HUES64 (cell line): ENCODE results near the gene UNC13C.

Experiments
- H3K27ac ChIP-seq: 2 replicates; pipeline ENCODE4 v1.7.0; 2013; ENCODE audit warnings: low read depth, low read length, inconsistent platforms
- H3K27me3 ChIP-seq: 2 replicates; pipeline ENCODE4 v1.6.1; 2013; ENCODE audit warnings: mild to moderate bottlenecking, low read length; ENCODE audit not compliant: insufficient read depth
- H3K36me3 ChIP-seq: 2 replicates; pipeline ENCODE4 v1.6.1; 2013; ENCODE audit warnings: mild to moderate bottlenecking, low read length; ENCODE audit not compliant: insufficient read depth
- H3K4me1 ChIP-seq: 2 replicates; pipeline ENCODE4 v1.6.1; 2013; ENCODE audit warnings: mild to moderate bottlenecking, low read length, moderate library complexity; ENCODE audit not compliant: insufficient read depth
- H3K4me3 ChIP-seq: 2 replicates; pipeline ENCODE4 v1.5.1; 2013; ENCODE audit warnings: mild to moderate bottlenecking, low read length, moderate library complexity
- H3K9ac ChIP-seq: 2 replicates; pipeline ENCODE4 v1.6.1; 2013; ENCODE audit warnings: mild to moderate bottlenecking, low read depth, low read length
- H3K9me3 ChIP-seq: 2 replicates; pipeline ENCODE4 v1.6.1; 2013; ENCODE audit warnings: low read depth, low read length; ENCODE audit not compliant: insufficient read depth
- WGBS: fragments of 150-250, 120-280 bp; methylation state at CpG from one replicate; pipeline ENCODE4 v1.1.7; 2013; ENCODE audit warnings: missing lambda C conversion rate; 5-methylcytosine and 5-hydroxymethylcytosine counted together

Gene UNC13C

DNA sequence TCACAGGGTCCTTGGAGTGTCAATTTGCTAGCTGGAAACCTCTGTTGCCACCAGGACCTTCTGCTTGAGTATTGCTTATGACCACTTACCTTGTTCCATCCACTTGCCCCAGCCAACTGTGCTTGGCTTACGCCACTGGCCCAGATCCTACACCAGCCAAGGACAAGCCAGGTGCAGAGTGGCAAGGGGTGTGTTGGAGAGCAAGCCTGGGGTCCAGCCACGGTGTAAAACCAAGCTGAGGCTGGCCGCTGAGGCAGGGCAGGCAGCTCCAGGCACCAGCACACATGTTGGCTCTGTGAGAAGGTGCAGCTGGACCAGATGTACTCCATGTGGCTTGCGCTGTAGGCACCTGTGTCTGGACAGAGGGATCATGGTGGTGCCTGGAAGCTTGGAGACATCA is 248.2 kb downstream of the UNC13C start:
- Histone ChIP-seq H3K9ac (no peak overlapping the region), H3K27me3 (no peaks in the 10 kb centered on the region), H3K27ac (no peak overlapping the region), H3K4me3 (no peak overlapping the region), H3K36me3 (no peaks in the 10 kb centered on the region), H3K4me1 (no peaks in the 10 kb centered on the region), H3K9me3 (peaks cover 5% of the 10 kb centered on the region)
- WGBS, result 87% methylated on average over 4 of the region's 4 CpGs

DNA sequence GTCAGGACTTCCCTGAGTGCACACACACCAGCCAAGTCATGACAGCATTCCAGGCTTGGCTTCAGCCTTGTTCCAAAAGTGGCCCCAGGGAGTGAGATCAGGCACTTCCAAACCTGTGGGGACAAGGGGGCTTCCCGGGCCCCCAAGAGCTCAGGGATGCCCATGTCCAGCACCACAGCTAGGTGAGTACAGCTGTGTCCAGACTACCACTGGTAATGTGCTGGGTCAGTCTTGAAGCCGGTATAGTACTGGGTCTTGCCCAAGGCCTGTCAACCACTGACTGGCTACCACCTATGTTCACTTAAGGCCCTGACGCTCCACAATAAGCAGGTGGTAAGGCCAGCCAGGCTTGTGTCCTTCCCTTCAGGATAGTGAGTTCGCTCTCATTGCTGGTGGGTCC is 249.3 kb downstream of the UNC13C start:
- Histone ChIP-seq H3K4me3 (no peak overlapping the region), H3K36me3 (no peaks in the 10 kb centered on the region), H3K27ac (no peak overlapping the region), H3K4me1 (no peaks in the 10 kb centered on the region), H3K9ac (no peak overlapping the region), H3K27me3 (no peaks in the 10 kb centered on the region), H3K9me3 (peaks cover 5% of the 10 kb centered on the region)
- 93% methylated on average over 4 of the region's 4 CpGs for WGBS

DNA sequence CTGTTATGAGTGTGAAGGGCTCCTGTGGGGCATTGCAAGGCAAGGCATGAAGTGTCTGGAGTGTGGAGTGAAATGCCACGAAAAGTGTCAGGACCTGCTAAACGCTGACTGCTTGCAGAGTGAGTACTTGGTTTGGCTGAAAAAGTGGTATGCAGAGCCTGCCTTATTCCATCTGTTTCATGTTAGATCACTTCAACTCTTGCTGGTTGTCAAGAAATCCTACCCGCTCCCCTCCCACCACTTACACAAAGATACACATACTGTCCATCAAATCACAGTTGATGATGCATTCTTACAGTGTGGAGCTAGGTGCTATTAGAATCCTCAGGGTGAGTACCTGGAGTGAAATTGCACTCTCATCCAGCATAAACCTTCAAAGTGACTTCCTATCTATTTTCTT is 272.1 kb downstream of the UNC13C start:
- H3K27ac ChIP-seq, result no peak overlapping the region
- no peaks in the 10 kb centered on the region for H3K4me1 ChIP-seq
- no peaks in the 10 kb centered on the region for H3K27me3 ChIP-seq
- H3K4me3 ChIP-seq, result no peak overlapping the region
- H3K9me3 ChIP-seq, result no peaks in the 10 kb centered on the region
- no peak overlapping the region for H3K9ac ChIP-seq
- WGBS, result 88% methylated on average over 3 of the region's 3 CpGs
- no peaks in the 10 kb centered on the region for H3K36me3 ChIP-seq

DNA sequence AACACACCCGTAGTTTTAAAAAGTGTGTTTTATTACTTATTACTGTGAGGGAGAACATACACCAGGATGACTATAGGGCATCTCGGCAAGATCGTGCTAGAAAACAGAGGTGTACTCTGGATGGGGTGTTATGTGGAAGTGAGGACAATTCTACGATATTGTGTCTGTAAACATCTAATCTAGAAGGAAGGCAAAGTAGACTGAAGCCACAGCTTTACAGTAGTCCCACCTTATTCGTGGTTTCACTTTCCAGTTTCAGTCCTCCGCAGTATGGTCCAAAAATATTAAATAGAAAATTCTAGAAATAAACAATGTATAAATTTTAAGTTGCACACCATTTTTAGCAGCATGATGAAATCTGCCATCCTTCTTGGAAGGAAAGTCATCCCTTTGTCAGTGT is 277.9 kb downstream of the UNC13C start:
- no peaks in the 10 kb centered on the region for H3K36me3 ChIP-seq
- H3K9me3 ChIP-seq, result no peaks in the 10 kb centered on the region
- no peaks in the 10 kb centered on the region for H3K27me3 ChIP-seq
- WGBS, result 91% methylated on average over 5 of the region's 6 CpGs
- H3K27ac ChIP-seq, result no peak overlapping the region
- no peak overlapping the region for H3K9ac ChIP-seq
- no peaks in the 10 kb centered on the region for H3K4me1 ChIP-seq
- H3K4me3 ChIP-seq, result no peak overlapping the region

DNA sequence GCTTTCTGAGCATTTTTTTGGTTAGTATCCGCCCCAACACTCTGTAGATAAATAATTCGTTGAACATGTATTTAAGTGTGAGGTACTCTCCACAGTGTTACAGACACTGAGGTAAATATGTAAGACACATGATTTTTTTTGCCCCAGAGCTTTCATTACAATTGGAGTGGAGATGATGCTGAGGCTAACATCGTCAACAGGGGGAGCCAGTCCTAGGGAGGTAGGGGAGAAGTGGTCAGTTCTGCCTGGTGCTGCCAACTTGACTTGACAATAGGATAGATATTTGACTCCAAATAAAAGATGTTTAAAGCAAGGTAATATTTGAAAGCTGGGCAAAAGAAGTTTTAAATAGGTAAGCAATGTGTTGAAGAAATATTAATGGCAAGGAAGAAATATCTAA is 295.7 kb downstream of the UNC13C start:
- H3K9me3 ChIP-seq, result no peaks in the 10 kb centered on the region
- H3K4me3 ChIP-seq, result no peak overlapping the region
- no peak overlapping the region for H3K27ac ChIP-seq
- no peak overlapping the region for H3K9ac ChIP-seq
- no peaks in the 10 kb centered on the region for H3K27me3 ChIP-seq
- no peaks in the 10 kb centered on the region for H3K36me3 ChIP-seq
- H3K4me1 ChIP-seq, result no peaks in the 10 kb centered on the region
- WGBS, result 36% methylated on average over 3 of the region's 3 CpGs

DNA sequence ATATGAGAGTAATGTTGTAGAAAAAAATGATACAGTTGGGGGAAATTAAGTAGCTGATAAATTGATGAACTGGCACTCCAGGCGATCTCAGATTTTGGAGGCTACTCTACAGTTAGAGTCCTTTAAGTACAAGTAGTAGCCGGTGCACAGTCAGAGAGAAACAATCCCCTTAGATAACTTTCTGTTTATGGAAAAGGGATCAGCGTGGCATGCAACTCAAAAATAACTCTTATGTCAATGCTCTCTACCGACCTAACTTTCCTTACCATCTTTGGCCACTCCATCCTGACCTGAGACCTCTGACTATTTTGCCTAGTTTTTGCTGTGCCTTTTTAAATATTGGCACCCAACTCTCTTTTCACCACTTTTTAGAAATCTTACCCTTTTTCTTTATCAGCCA is 299.6 kb downstream of the UNC13C start:
- peaks cover 3% of the 10 kb centered on the region; the same call in 1 of the 2 replicates for H3K9me3 ChIP-seq
- WGBS, result 91% methylated on average over 4 of the region's 4 CpGs
- H3K4me3 ChIP-seq, result no peak overlapping the region
- no peaks in the 10 kb centered on the region for H3K4me1 ChIP-seq
- H3K27me3 ChIP-seq, result no peaks in the 10 kb centered on the region
- H3K36me3 ChIP-seq, result no peaks in the 10 kb centered on the region
- H3K27ac ChIP-seq, result no peak overlapping the region
- no peak overlapping the region for H3K9ac ChIP-seq

DNA sequence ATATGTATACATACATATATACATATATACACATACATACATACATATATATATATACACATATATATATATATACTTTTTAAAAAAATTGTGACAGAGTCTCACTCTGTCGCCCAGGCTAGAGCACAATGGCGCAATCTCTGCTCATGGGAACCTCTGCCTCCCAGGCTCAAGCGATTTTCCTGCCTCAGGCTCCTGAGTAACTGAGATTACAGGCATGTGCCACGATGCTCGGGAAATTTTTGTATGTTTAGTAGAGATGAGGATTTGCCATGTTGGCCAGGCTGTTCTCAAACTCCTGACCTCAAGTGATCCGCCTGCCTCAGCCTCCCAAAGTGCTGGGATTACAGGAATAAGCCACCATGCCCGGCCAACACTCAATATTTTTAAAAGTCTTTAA is 302.5 kb downstream of the UNC13C start:
- no peaks in the 10 kb centered on the region for H3K36me3 ChIP-seq
- peaks cover 4% of the 10 kb centered on the region; the same call in 1 of the 2 replicates for H3K9me3 ChIP-seq
- H3K4me1 ChIP-seq, result no peaks in the 10 kb centered on the region
- H3K4me3 ChIP-seq, result no peak overlapping the region
- no peaks in the 10 kb centered on the region for H3K27me3 ChIP-seq
- no peak overlapping the region for H3K9ac ChIP-seq
- 91% methylated on average over 7 of the region's 7 CpGs for WGBS
- H3K27ac ChIP-seq, result no peak overlapping the region

DNA sequence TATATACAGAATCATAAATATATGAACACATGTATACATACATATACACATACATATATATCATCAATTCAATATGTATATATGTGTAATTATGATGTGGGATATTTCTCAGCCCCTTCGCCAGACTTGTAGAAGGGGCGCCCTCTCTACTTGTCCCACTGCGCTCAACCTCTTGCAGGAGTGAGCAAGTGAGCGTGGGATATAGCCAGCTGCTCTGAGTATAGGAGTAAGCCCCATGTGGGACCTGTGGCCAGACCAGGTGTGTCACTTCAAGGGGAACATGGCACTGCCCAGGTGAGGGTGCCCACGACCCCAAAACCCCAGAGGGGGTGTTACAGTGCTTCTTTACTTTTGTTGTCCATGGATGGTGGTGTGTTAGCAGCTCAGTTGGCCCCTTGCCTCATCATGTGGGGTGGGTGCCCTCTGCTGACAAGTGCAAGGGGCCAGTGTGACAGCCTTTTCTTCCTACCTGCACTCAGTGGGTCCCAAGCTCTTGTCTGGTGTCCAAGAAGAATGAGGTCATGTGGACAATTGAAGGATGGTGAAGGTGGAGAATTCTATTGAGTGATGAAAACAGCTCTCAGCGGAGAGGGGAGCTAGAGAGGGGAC is 304.1 kb downstream of the UNC13C start:
- H3K27ac ChIP-seq, result no peak overlapping the region
- H3K9ac ChIP-seq, result no peak overlapping the region
- 91% methylated on average over 6 of the region's 6 CpGs for WGBS
- no peak overlapping the region for H3K4me3 ChIP-seq
- no peaks in the 10 kb centered on the region for H3K4me1 ChIP-seq
- no peaks in the 10 kb centered on the region for H3K36me3 ChIP-seq
- H3K9me3 ChIP-seq, result peaks cover 4% of the 10 kb centered on the region; the same call in 1 of the 2 replicates
- H3K27me3 ChIP-seq, result no peaks in the 10 kb centered on the region

DNA sequence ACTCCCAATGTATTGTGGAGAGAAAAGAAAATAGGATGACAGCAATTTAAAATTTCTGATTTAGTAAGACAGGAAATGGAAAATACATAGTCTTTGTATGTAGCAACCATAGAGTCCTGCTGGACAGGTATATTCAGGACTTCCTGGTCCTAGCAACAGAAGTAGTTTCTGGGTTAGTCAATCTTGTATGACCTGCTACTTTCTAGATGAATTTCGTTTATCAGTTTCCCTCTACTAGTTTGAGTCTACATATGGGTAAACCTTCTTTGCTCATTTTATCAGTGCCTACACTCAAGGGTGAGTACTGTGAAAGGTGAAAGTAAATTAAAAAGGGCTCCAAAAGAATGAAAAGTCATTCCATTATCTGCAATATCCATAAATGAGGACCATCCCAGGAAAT is 309.8 kb downstream of the UNC13C start:
- no peaks in the 10 kb centered on the region for H3K4me1 ChIP-seq
- no peaks in the 10 kb centered on the region for H3K27me3 ChIP-seq
- no peaks in the 10 kb centered on the region for H3K36me3 ChIP-seq
- no peak overlapping the region for H3K27ac ChIP-seq
- no peaks in the 10 kb centered on the region for H3K9me3 ChIP-seq
- H3K9ac ChIP-seq, result no peak overlapping the region
- no peak overlapping the region for H3K4me3 ChIP-seq
- no CpG with 5 or more reads among the region's 1 CpG for WGBS

DNA sequence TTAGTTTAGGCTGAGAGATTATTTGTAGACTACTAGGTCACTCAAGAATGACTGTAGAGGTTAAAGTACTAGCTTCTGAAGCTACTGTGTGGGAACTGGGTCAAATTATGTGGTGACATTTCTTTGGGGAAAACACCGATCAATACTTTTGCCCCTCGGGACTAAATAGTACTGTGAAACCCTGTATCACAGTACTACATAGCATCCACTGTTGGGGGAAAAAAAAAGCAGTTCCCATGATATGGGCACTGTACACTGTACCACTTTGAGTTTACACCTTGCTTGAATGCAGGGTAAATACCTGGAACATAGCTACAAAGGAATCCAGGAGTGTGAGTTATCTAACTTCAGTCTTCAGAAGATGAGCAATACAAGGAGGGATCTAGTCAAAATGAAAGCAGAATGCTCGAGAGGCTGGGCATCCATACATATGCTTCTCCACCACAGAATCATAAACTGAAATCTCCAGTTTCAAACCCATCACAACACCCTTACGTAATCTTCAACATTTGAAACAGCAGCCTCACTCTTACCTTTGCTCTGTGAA is 311.4 kb downstream of the UNC13C start:
- Histone ChIP-seq H3K27me3 (no peaks in the 10 kb centered on the region), H3K9me3 (no peaks in the 10 kb centered on the region), H3K4me3 (no peak overlapping the region), H3K27ac (no peak overlapping the region), H3K9ac (no peak overlapping the region), H3K4me1 (no peaks in the 10 kb centered on the region), H3K36me3 (no peaks in the 10 kb centered on the region)
- 95% methylated on average over 4 of the region's 4 CpGs for WGBS

DNA sequence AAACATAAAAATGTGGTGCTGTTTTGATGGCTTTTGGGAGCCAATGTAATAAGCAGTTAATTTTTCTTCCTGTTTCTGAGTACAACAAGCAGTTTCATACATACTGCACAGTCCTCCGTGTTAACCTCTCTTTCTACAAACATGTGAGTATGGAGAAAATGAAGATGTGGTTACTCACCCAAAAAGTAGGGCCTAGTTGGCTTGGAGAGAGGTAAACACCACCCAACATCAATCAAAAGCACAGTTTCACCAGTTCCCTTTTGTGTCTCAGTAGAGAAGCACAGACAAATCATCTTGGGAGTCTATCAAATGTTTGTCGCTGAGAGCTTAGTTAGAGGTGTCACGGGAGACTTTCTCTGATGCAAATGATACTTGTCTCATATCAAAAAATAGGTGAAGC is 320.2 kb downstream of the UNC13C start:
- Histone ChIP-seq H3K4me3 (no peak overlapping the region), H3K36me3 (no peaks in the 10 kb centered on the region), H3K27me3 (no peaks in the 10 kb centered on the region), H3K9ac (no peak overlapping the region), H3K4me1 (no peaks in the 10 kb centered on the region), H3K9me3 (no peaks in the 10 kb centered on the region), H3K27ac (no peak overlapping the region)
- WGBS, result 100% methylated on average over 2 of the region's 3 CpGs

DNA sequence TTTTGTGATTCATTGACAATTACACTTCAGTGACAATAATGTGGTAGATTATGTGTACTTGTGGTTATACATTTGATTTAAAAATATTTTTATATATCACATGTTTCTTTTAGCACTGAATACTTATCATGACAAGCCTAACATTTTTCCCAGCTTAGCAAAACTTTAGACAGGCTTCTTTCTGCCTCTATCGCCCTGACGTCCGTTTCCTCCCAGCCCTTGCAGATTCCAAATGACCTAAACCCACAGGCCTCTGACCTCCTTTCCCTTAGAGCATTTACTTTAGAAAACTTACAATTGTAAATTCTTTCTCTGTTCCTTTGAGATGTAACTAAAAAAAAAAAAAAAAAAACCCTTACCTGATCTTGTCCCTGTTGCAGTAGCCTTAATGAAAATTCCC is 326.1 kb downstream of the UNC13C start:
- H3K27me3 ChIP-seq, result no peaks in the 10 kb centered on the region
- no peaks in the 10 kb centered on the region for H3K9me3 ChIP-seq
- no peak overlapping the region for H3K9ac ChIP-seq
- H3K4me3 ChIP-seq, result no peak overlapping the region
- no peaks in the 10 kb centered on the region for H3K36me3 ChIP-seq
- WGBS, result 90% methylated on average over 3 of the region's 3 CpGs
- no peak overlapping the region for H3K27ac ChIP-seq
- peaks cover 14% of the 10 kb centered on the region for H3K4me1 ChIP-seq
